ENCODE data around the gene SIGLEC5. TPM values are rescaled to one million over a fixed set of nuclear protein-coding genes. Genes with fewer than 3 reads are reported as not detected.

SIGLEC5 gene
- total RNA-seq, 1 donor from 2014 or later = not detected

DNA sequence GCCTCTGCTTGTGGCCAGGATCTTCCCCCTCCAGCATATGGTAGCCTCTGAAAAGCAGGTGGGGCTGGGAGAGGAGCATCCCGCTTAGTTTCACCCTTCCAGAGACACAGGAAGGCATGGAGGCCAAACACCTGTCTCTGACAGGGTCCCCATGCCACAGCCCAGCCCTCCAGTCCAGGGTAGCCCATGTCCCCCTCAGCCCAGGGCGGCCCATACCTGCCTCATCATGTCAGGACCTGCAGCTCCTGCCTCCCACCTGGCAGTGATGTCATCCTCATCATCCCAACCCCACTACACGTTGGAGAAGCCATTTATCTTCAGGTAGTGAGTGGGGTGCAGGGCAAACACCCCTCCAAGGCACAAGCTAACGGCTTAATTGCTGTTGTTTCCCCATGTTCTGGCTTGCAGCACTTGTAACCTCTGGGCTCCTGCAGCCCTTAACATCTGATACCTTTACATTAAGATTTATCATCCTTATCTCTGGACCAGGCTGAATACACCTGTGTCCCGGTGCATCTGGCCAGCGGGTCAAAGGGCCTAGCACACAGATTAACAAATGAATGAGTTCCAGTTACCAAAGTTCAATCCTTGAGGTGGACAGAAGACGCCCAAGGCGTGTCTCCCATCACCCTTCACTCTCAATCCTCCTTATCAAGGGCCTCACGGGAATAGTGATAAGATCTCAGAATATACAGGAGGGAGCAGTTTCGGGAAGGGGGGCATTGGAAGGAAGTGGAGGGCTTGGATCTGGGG is 36.9 kb downstream of the SIGLEC5 start:
- Mint-ChIP-seq H3K4me3 (peak overlapping the region; percentile 92), H3K9me3 (peaks cover 28% of the 10 kb centered on the region), H3K27me3 (ENCODE audit: insufficient read depth) (no peaks in the 10 kb centered on the region), H3K27ac (peak overlapping the region; percentile 78), H3K36me3 (ENCODE audit: low read depth) (peaks cover 5% of the 10 kb centered on the region), H3K4me1 (ENCODE audit: low read depth) (peaks cover 20% of the 10 kb centered on the region)
- intact Hi-C loops (cut with micrococcal nuclease) = no loop called here
- DNase-seq (ENCODE audit: low spot score) = no peak

DNA sequence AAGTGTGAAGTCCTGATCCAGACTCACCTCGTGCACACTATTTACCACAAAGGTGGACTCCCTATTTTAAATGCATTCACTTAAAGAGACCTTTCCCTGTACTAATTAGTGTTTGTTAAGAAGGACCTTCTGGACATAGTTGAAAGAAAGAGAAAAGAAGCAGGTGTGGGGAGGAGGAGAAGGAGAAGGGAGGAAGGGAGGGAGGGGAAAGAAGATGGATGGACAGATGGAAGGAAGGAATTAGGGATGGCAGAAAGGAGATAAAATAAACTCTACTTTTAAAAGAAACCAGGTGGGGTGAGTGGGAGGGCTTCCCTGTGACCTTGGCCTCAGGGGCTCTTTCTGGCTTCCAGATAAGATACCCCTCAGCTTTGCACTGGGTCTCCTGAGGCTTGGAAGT is 37.7 kb downstream of the SIGLEC5 start:
- H3K9me3 Mint-ChIP-seq = peaks cover 36% of the 10 kb centered on the region
- no peak for DNase-seq (ENCODE audit: low spot score)
- H3K36me3 Mint-ChIP-seq (ENCODE audit: low read depth) = peaks cover 7% of the 10 kb centered on the region
- intact Hi-C loops (cut with micrococcal nuclease) = no loop called here
- no peaks in the 10 kb centered on the region for H3K27me3 Mint-ChIP-seq (ENCODE audit: insufficient read depth)
- peak overlapping the region; percentile 40 for H3K4me3 Mint-ChIP-seq
- peaks cover 20% of the 10 kb centered on the region for H3K4me1 Mint-ChIP-seq (ENCODE audit: low read depth)
- H3K27ac Mint-ChIP-seq = no peak overlapping the region

DNA sequence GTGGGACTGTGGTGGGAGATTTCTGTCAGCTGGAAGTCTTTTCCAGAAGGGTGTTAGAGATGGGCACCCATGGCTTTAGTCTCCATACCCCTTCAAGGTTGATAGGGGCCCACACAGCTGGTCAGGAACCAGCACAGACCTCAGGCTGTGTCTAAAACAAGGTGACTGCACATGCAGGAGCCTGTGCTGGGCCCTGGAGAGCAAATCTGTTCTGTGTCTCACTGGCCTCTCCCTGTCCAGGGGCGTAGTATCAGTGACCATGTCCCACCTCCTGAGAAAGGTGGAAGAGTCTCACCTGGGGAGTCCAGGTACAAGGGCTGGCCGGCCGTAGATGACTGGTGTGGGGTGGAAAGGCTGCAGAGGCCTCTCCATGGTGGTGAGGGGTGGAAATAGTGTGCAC is 39.8 kb downstream of the SIGLEC5 start:
- Mint-ChIP-seq H3K4me1 (ENCODE audit: low read depth) (peaks cover 20% of the 10 kb centered on the region), H3K36me3 (ENCODE audit: low read depth) (peaks cover 28% of the 10 kb centered on the region), H3K27ac (no peak overlapping the region), H3K9me3 (peaks cover 56% of the 10 kb centered on the region), H3K27me3 (ENCODE audit: insufficient read depth) (no peaks in the 10 kb centered on the region), H3K4me3 (no peak overlapping the region)
- intact Hi-C loops (cut with micrococcal nuclease) = no loop called here
- no peak for DNase-seq (ENCODE audit: low spot score)

DNA sequence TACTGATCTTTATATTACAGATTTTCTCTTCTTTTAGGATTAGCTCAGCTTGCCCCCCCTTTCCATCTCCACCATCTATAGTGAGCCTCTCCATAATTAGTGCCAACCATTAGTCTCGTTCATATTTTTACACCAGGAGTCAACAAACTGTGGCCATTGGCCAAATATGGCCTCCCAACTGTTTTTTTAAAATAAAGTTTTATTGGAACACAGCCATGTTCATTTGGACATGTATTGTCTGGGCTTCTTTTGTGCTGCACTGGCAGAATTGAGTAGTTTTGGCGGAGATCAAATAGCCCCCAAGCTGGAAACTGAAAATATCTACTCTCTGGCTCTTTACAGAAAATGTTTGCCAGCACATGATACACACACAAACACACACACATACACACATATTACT is 40.7 kb downstream of the SIGLEC5 start:
- Mint-ChIP-seq H3K9me3 (peaks cover 62% of the 10 kb centered on the region), H3K36me3 (ENCODE audit: low read depth) (peaks cover 36% of the 10 kb centered on the region), H3K27me3 (ENCODE audit: insufficient read depth) (no peaks in the 10 kb centered on the region), H3K4me3 (no peak overlapping the region), H3K27ac (no peak overlapping the region), H3K4me1 (ENCODE audit: low read depth) (peaks cover 12% of the 10 kb centered on the region)
- intact Hi-C loops (cut with micrococcal nuclease) = no loop called here
- no peak for DNase-seq (ENCODE audit: low spot score)

GRCh38 chr19:51587264-51588191 is 42.7 kb downstream of the SIGLEC5 start:
- peaks cover 79% of the 10 kb centered on the region for H3K9me3 Mint-ChIP-seq

DNA sequence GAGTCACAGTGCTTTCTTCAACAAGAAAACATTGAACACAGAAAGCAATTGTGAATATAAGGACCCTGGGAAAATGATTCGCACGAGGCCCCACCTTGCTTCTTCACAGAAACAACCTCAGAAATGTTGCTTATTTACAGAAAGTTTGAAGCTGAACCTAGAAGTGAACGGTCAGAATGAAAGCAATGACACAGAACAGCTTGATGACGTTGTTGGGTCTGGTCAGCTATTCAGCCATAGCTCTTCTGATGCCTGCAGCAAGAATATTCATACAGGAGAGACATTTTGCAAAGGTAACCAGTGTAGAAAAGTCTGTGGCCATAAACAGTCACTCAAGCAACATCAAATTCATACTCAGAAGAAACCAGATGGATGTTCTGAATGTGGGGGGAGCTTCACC is 43.4 kb downstream of the SIGLEC5 start:
- intact Hi-C loops (cut with micrococcal nuclease) = no loop called here
- Mint-ChIP-seq H3K27ac (no peak overlapping the region), H3K27me3 (ENCODE audit: insufficient read depth) (no peaks in the 10 kb centered on the region), H3K36me3 (ENCODE audit: low read depth) (peaks cover 58% of the 10 kb centered on the region), H3K4me3 (no peak overlapping the region), H3K4me1 (ENCODE audit: low read depth) (no peaks in the 10 kb centered on the region), H3K9me3 (peaks cover 81% of the 10 kb centered on the region)
- no peak for DNase-seq (ENCODE audit: low spot score)

More at GRCh38 chr19:51587264-51588191, 42.7 kb downstream of the SIGLEC5 start:
- intact Hi-C loops (cut with micrococcal nuclease) = no loop called here
- Mint-ChIP-seq H3K27ac (no peak overlapping the region), H3K4me3 (no peak overlapping the region), H3K36me3 (ENCODE audit: low read depth) (peaks cover 53% of the 10 kb centered on the region), H3K4me1 (ENCODE audit: low read depth) (no peaks in the 10 kb centered on the region), H3K27me3 (ENCODE audit: insufficient read depth) (no peaks in the 10 kb centered on the region)
- no peak for DNase-seq (ENCODE audit: low spot score)

DNA sequence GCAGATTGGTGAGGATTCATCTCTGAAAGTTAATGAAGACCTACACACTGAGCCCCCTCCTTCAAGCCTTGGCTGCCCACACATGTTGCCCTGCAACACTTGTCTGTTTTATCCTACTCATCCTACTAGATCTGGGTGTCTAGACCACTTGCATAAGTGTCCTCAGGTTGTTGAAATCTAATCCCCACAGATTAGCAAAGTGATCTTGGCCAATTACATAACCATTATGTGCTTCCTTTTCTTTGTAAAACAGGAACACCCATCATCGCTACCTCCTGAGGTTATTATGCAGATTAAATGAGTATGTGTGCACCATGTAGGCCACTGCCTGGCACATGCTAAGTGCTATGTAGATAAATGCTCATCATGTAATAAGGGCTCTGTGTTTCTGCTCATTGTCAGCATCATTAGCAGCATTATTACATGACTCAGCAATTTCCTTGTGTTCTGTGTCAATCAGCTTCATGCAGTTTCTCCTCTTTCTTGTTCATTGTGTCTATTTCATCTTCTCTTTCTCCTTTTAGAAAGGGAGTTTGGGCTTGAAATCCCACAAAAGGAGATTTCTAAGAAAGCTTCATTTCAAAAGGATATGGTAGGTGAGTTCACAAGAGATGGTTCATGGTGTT is 44.0 kb downstream of the SIGLEC5 start:
- Mint-ChIP-seq H3K4me3 (no peak overlapping the region), H3K36me3 (ENCODE audit: low read depth) (peaks cover 64% of the 10 kb centered on the region), H3K27ac (no peak overlapping the region), H3K4me1 (ENCODE audit: low read depth) (no peaks in the 10 kb centered on the region), H3K9me3 (peaks cover 80% of the 10 kb centered on the region), H3K27me3 (ENCODE audit: insufficient read depth) (no peaks in the 10 kb centered on the region)
- DNase-seq (ENCODE audit: low spot score) = no peak
- intact Hi-C loops (cut with micrococcal nuclease) = no loop called here

GRCh38 chr19:51576850-51577249 is 53.4 kb downstream of the SIGLEC5 start:
- no peak for DNase-seq (ENCODE audit: low spot score)

GRCh38 chr19:51573331-51573730 is 56.9 kb downstream of the SIGLEC5 start:
- peaks cover 31% of the 10 kb centered on the region for H3K36me3 Mint-ChIP-seq (ENCODE audit: low read depth)

More at GRCh38 chr19:51576850-51577249, 53.4 kb downstream of the SIGLEC5 start:
- no peak overlapping the region for H3K27ac Mint-ChIP-seq
- H3K36me3 Mint-ChIP-seq (ENCODE audit: low read depth) = peaks cover 40% of the 10 kb centered on the region
- no peak overlapping the region for H3K4me3 Mint-ChIP-seq
- peaks cover 2% of the 10 kb centered on the region for H3K9me3 Mint-ChIP-seq
- H3K27me3 Mint-ChIP-seq (ENCODE audit: insufficient read depth) = no peaks in the 10 kb centered on the region
- intact Hi-C loops (cut with micrococcal nuclease) = no loop called here
- H3K4me1 Mint-ChIP-seq (ENCODE audit: low read depth) = peaks cover 7% of the 10 kb centered on the region

DNA sequence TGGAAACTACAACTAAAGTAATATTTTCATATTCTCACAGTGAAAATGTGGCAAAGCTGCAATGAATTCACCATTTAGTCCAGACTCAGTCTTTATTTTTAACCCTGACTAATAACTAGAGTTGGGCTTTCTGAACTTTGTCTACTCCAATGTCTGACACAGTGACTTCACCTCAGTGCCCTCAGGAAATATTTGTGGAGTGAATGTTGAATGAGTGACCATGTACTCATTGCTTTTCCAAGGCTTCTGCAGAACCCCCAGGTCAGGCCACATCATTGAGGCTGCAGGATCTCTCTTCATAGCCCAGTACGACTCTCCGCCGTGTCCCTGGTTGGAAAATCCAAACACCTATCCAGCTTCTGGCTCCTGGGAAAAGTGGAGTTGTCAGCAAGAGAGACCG is 57.3 kb downstream of the SIGLEC5 start:
- peaks cover 31% of the 10 kb centered on the region for H3K36me3 Mint-ChIP-seq (ENCODE audit: low read depth)
- no peak for DNase-seq (ENCODE audit: low spot score)
- intact Hi-C loops (cut with micrococcal nuclease) = no loop called here
- peaks cover 23% of the 10 kb centered on the region for H3K4me1 Mint-ChIP-seq (ENCODE audit: low read depth)
- no peak overlapping the region for H3K27ac Mint-ChIP-seq
- H3K9me3 Mint-ChIP-seq = peaks cover 10% of the 10 kb centered on the region
- no peak overlapping the region for H3K4me3 Mint-ChIP-seq
- H3K27me3 Mint-ChIP-seq (ENCODE audit: insufficient read depth) = peaks cover 7% of the 10 kb centered on the region

More at GRCh38 chr19:51573331-51573730, 56.9 kb downstream of the SIGLEC5 start:
- intact Hi-C loops (cut with micrococcal nuclease) = no loop called here
- Mint-ChIP-seq H3K27ac (no peak overlapping the region), H3K4me3 (no peak overlapping the region), H3K4me1 (ENCODE audit: low read depth) (peaks cover 23% of the 10 kb centered on the region), H3K27me3 (ENCODE audit: insufficient read depth) (peaks cover 3% of the 10 kb centered on the region), H3K9me3 (peaks cover 10% of the 10 kb centered on the region)
- DNase-seq (ENCODE audit: low spot score) = no peak

DNA sequence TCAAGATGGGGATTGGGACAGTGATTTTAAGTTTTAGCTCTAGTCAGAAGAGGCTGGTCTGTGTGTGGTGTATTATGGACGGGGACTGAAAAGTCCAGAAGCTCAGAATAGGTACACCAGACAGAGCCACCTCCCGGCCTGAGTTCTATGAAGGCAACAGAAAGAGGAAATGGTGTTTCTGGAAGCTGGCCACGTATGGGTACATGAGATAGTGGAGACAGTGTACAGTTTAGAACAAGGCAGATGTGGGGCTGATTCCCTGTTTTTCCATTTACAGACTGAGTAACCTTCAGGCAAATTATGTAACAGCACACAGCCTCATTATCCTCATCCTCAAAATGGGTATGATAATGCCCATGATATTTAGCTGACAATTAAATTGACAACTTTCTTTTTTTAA is 57.8 kb downstream of the SIGLEC5 start:
- intact Hi-C loops (cut with micrococcal nuclease) = no loop called here
- peaks cover 23% of the 10 kb centered on the region for H3K4me1 Mint-ChIP-seq (ENCODE audit: low read depth)
- H3K9me3 Mint-ChIP-seq = peaks cover 10% of the 10 kb centered on the region
- peaks cover 31% of the 10 kb centered on the region for H3K36me3 Mint-ChIP-seq (ENCODE audit: low read depth)
- H3K27me3 Mint-ChIP-seq (ENCODE audit: insufficient read depth) = peaks cover 9% of the 10 kb centered on the region
- no peak for DNase-seq (ENCODE audit: low spot score)
- H3K27ac Mint-ChIP-seq = no peak overlapping the region
- peak overlapping the region; percentile 99 for H3K4me3 Mint-ChIP-seq

DNA sequence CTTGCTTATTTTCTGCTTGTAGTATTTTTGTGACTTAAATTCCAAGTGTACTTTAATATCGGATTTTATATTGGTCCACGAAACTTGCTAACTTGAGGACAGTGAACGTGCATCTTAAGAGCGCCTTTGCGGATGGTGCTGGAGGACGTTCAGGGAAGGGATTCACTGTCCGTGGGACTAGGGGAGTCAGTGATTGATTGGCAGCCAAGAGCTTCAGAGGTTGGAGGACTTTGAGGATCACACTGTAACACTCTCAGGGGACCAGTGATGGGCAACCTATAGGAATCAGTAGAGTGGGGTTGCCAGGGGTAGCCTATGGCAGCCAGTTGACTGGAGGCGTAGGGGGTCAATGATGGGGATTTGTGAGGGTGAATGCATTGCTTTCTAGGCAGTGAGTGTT is 58.6 kb downstream of the SIGLEC5 start:
- DNase-seq (ENCODE audit: low spot score) = no peak
- H3K27ac Mint-ChIP-seq = peak overlapping the region; percentile 36
- peaks cover 10% of the 10 kb centered on the region for H3K9me3 Mint-ChIP-seq
- H3K4me3 Mint-ChIP-seq = peak overlapping the region; percentile 99
- peaks cover 24% of the 10 kb centered on the region for H3K36me3 Mint-ChIP-seq (ENCODE audit: low read depth)
- peaks cover 23% of the 10 kb centered on the region for H3K4me1 Mint-ChIP-seq (ENCODE audit: low read depth)
- peaks cover 12% of the 10 kb centered on the region for H3K27me3 Mint-ChIP-seq (ENCODE audit: insufficient read depth)
- intact Hi-C loops (cut with micrococcal nuclease) = loop anchor here (1.0 kb wide), 2 partner anchors 23 to 463 kb away; partner anchors contain the start of gene CTU1
